Measurements from ENCODE around the gene SYNE2. TPM values are rescaled to one million over a fixed set of nuclear protein-coding genes. Genes with fewer than 3 reads are reported as not detected.

SYNE2 gene
- total and polyA plus RNA-seq, 2 of the 8 experiments (the other 6 are each of a cell fraction or from before 2014, with no cell fraction given): 32.6 to 46.1 TPM

- Histone ChIP-seq H4K91ac (replicated peaks; ENCODE audit: insufficient read length, low read length) (no peak overlapping the region), H3K14ac (ENCODE audit: insufficient read length) (no peak overlapping the region), H2BK20ac (ENCODE audit: low read length) (no peak overlapping the region), H3K4ac (replicated peaks; ENCODE audit: insufficient read length, low read depth, low read length) (no peak overlapping the region), H2BK12ac (ENCODE audit: low read depth, low read length) (no peak overlapping the region), H4K8ac (ENCODE audit: extremely low read depth, insufficient read depth, low read length) (no peak overlapping the region), H3K23me2 (ENCODE audit: low read depth, low read length) (no peaks in the 10 kb centered on the region), H2BK5ac (ENCODE audit: low read depth, low read length) (no peak overlapping the region), H2BK120ac (replicated peaks; ENCODE audit: low read depth, low read length) (no peak overlapping the region), H3K4me3 (ENCODE audit: extremely low read depth in 1 of 4, insufficient read depth in 2 of 4, low read depth in 3 of 4, low read length in 4 of 4) (no peak overlapping the region), H3K36me3 (ENCODE audit: control insufficient read depth in 2 of 4, insufficient read depth in 4 of 4, low read length in 3 of 4) (no peaks in the 10 kb centered on the region), H3K56ac (replicated peaks; ENCODE audit: insufficient read length, low read depth, low read length) (no peak overlapping the region), H3K18ac (ENCODE audit: extremely low read depth, low read length) (no peak overlapping the region; the same call in 1 of the 2 replicates), H2AFZ (ENCODE audit: low read length) (no peak overlapping the region), H3K27me3 (replicated peaks in 1 of 4; ENCODE audit: control insufficient read depth in 3 of 4, extremely low read depth in 1 of 4, insufficient read depth in 3 of 4, low read length in 3 of 4) (no peaks in the 10 kb centered on the region), H2BK15ac (ENCODE audit: low read length) (no peak overlapping the region), H2AK5ac (ENCODE audit: low read depth, low read length) (no peak overlapping the region), H3K79me1 (ENCODE audit: low read depth, low read length) (0 out of 2 replicates have a peak, but pooled peaks cover 4% of the 10 kb centered on the region), H3K27ac (ENCODE audit: low read depth, low read length) (no peak overlapping the region), H3K9ac (replicated peaks in 1 of 4; ENCODE audit: extremely low read depth in 1 of 4, low read depth in 3 of 4, low read length in 3 of 4) (no peak overlapping the region), H4K20me1 (replicated peaks in 1 of 2; ENCODE audit: control insufficient read depth in 1 of 2, insufficient read depth in 2 of 2, low read length in 2 of 2) (no peaks in the 10 kb centered on the region), H3K23ac (ENCODE audit: insufficient read length) (no peak overlapping the region), H3K4me2 (ENCODE audit: insufficient read depth in 1 of 2, low read depth in 2 of 2, low read length in 2 of 2) (no peak overlapping the region), H3K9me3 (ENCODE audit: insufficient read depth in 2 of 2, low read depth in 1 of 2, low read length in 1 of 2) (no peaks in the 10 kb centered on the region), H4K5ac (ENCODE audit: insufficient read length, low read depth, low read length) (no peak overlapping the region), H3K79me2 (ENCODE audit: control insufficient read depth in 1 of 2, insufficient read depth in 2 of 2, low read length in 2 of 2) (peaks cover 0 to 35% of the 10 kb centered on the region in 2 experiments; a peak in 2 of 4 replicates), H3K4me1 (replicated peaks in 1 of 4; ENCODE audit: control insufficient read depth in 3 of 4, insufficient read depth in 4 of 4, low read length in 3 of 4) (peaks cover 0 to 4% (median under 1%) of the 10 kb centered on the region in 4 experiments; a peak in 2 of 7 replicates)
- FAIRE-seq: no peak
- WGBS, 2 experiments (ENCODE audit: extremely low coverage in 1 of 2, insufficient coverage in 1 of 2, insufficient read length in 1 of 2, insufficient replicate concordance in 2 of 2, low coverage in 1 of 2, low lambda C conversion rate in 2 of 2, missing lambda C conversion rate in 1 of 2): 91% methylated on average over 5 of the region's 7 CpGs; no CpG with 5 or more reads in 1 of the 2 experiments
- DNase-seq (ENCODE audit: low read depth in 1 of 2, low spot score in 2 of 2): no peak
- POLR2A ChIA-PET (ENCODE audit: partially characterized antibody): interaction anchor here (0.7 to 1.7 kb wide), 3 partner anchors 9 to 49 kb away, joined by 3 to 5 read pairs (median 4); no protein-coding TSS in a partner anchor
- CTCF ChIA-PET (ENCODE audit: partially characterized antibody): interaction anchor here (0.6 to 1.4 kb wide), 6 partner anchors 15 to 392 kb away, joined by 3 to 6 read pairs (median 4); no protein-coding TSS in a partner anchor
- no peak for TF ChIP-seq POLR2A (IDR thresholded peaks at IDR 0.05; ENCODE audit: control extremely low read depth in 1 of 2, low read depth in 2 of 2, low read length in 2 of 2)
Observed at GRCh38 chr14:63902375-63902976, 49.7 kb downstream of the SYNE2 start.

Measured in H1 (cell line).